ENCODE data around the gene ACTR2. TPM values are rescaled to one million over a fixed set of nuclear protein-coding genes. Genes with fewer than 3 reads are reported as not detected.

The ACTR2 gene
- polyA plus RNA-seq, 1 experiment: 57.9 TPM

DNA sequence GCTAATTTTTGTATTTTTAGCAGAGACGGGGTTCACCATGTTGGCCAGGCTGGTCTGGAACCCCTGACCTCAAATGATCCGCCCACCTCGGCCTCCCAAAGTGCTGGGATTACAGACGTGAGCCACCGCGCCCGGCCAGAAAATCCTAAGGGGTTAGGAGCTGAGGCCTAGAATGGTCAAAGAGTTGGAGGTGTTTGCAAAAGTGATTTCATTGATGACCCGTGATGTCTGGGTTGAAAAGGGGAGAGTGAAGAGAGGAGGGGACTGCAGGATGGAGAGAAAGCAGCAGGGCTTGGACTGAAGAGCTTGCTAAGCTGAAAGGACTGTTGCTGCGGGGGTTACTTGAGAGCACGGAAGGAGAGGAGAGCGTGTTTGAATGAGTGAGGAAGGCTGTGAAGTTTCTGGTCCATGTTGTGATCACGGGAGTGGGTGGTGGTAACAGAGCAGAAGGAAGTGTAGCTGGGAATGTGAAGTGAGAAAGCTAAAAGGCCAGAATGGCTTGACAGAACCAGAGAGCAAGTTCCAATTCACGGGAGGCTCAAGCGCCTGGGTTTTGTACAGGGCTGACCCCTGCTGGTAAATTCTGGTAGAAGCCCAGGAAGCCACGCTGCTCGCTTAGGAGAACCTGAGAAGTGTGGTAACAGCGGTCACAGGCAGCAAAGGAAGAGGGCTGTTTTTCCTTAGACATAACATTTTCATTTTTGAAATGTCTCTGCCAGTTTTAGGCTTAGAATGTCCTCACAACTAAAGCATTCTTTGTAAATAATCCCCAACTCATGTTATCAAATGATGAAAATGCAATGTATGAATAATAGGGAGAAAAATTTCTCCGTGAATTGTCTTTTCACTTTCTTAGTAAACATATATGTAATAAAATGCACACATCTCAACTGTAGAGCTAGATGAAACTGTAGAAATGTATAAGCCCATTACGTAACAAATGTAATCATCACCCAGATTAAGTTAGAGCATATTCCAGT, 40.5 kb upstream of the ACTR2 start:
- CTCF ChIA-PET: interaction anchor here (0.8 to 3.3 kb wide), 18 partner anchors 10 to 815 kb away, joined by 3 to 25 read pairs (median 4); no protein-coding TSS in a partner anchor
- H3K27me3 ChIP-seq (ENCODE audit: control insufficient read depth, insufficient read depth, low read length): no peaks in the 10 kb centered on the region
- no peak for DNase-seq (ENCODE audit: low read depth)
- POLR2A ChIA-PET: interaction anchor here (0.5 kb wide), 1 partner anchor 40 kb away, joined by 7 read pairs; the partner anchor contains the start of gene ACTR2
- TF ChIP-seq, protein P1, sequence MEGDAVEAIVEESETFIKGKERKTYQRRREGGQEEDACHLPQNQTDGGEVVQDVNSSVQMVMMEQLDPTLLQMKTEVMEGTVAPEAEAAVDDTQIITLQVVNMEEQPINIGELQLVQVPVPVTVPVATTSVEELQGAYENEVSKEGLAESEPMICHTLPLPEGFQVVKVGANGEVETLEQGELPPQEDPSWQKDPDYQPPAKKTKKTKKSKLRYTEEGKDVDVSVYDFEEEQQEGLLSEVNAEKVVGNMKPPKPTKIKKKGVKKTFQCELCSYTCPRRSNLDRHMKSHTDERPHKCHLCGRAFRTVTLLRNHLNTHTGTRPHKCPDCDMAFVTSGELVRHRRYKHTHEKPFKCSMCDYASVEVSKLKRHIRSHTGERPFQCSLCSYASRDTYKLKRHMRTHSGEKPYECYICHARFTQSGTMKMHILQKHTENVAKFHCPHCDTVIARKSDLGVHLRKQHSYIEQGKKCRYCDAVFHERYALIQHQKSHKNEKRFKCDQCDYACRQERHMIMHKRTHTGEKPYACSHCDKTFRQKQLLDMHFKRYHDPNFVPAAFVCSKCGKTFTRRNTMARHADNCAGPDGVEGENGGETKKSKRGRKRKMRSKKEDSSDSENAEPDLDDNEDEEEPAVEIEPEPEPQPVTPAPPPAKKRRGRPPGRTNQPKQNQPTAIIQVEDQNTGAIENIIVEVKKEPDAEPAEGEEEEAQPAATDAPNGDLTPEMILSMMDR (IDR thresholded peaks at IDR 0.05; ENCODE audit: insufficient read depth, low read depth, low read length): peak; percentile 88
- no peaks in the 10 kb centered on the region for H3K36me3 ChIP-seq (ENCODE audit: control insufficient read depth, insufficient read depth, low read length)
- H3K4me3 ChIP-seq (ENCODE audit: low read depth, low read length): no peak overlapping the region

GRCh38 chr2:65193446-65193845, 34.2 kb upstream of the ACTR2 start:
- TF ChIP-seq, protein P1 (IDR thresholded peaks at IDR 0.05; ENCODE audit: insufficient read depth, low read depth, low read length): no peak
- ChIA-PET CTCF (no interaction called here), POLR2A (no interaction called here)
- Histone ChIP-seq H3K27me3 (ENCODE audit: control insufficient read depth, insufficient read depth, low read length) (no peaks in the 10 kb centered on the region), H3K4me3 (ENCODE audit: low read depth, low read length) (no peak overlapping the region), H3K36me3 (ENCODE audit: control insufficient read depth, insufficient read depth, low read length) (no peaks in the 10 kb centered on the region)
- no peak for DNase-seq (ENCODE audit: low read depth)

- H3K36me3 ChIP-seq (ENCODE audit: control insufficient read depth, insufficient read depth, low read length): no peaks in the 10 kb centered on the region
- no peak for DNase-seq (ENCODE audit: low read depth)
- ChIA-PET CTCF (interaction anchor here (1.7 kb wide), 1 partner anchor 29 kb away, joined by 5 read pairs; no protein-coding TSS in a partner anchor), POLR2A (no interaction called here)
- TF ChIP-seq, protein P1 (IDR thresholded peaks at IDR 0.05; ENCODE audit: insufficient read depth, low read depth, low read length): no peak
- no peak overlapping the region for H3K4me3 ChIP-seq (ENCODE audit: low read depth, low read length)
- no peaks in the 10 kb centered on the region for H3K27me3 ChIP-seq (ENCODE audit: control insufficient read depth, insufficient read depth, low read length)
Observed at GRCh38 chr2:65198737-65199136, 28.9 kb upstream of the ACTR2 start.

DNA sequence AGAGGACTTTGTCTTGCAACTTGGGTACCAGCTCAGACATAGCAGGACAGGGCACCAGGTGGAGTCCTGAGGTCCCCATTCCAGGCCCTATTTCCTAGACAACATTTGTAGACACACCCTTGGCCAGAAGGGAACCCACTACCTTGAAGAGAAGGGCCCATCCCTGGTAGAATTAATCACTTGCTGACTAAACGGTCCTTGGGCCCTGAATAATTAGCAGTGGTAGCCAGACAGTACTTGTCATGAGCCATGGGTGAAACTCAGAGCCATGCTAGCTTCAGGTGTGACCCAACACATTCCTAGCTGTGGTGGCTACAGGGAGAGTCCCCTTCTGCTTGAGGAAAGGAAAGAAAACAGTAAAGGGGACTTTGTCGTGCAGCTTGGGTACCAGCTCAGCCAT, 28.5 kb upstream of the ACTR2 start:
- Histone ChIP-seq H3K4me3 (ENCODE audit: low read depth, low read length) (no peak overlapping the region), H3K36me3 (ENCODE audit: control insufficient read depth, insufficient read depth, low read length) (no peaks in the 10 kb centered on the region), H3K27me3 (ENCODE audit: control insufficient read depth, insufficient read depth, low read length) (no peaks in the 10 kb centered on the region)
- ChIA-PET POLR2A (no interaction called here), CTCF (no interaction called here)
- no peak for DNase-seq (ENCODE audit: low read depth)
- TF ChIP-seq, protein P1 (IDR thresholded peaks at IDR 0.05; ENCODE audit: insufficient read depth, low read depth, low read length): no peak

GRCh38 chr2:65199891-65200290, 27.7 kb upstream of the ACTR2 start:
- CTCF ChIA-PET: no interaction called here

More at GRCh38 chr2:65199891-65200290, 27.7 kb upstream of the ACTR2 start:
- no peaks in the 10 kb centered on the region for H3K27me3 ChIP-seq (ENCODE audit: control insufficient read depth, insufficient read depth, low read length)
- H3K4me3 ChIP-seq (ENCODE audit: low read depth, low read length): no peak overlapping the region
- no peaks in the 10 kb centered on the region for H3K36me3 ChIP-seq (ENCODE audit: control insufficient read depth, insufficient read depth, low read length)
- POLR2A ChIA-PET: no interaction called here
- TF ChIP-seq, protein P1 (IDR thresholded peaks at IDR 0.05; ENCODE audit: insufficient read depth, low read depth, low read length): no peak
- DNase-seq (ENCODE audit: low read depth): no peak

All from BJ (cell line).